GM06990 (cell line): Measurements from ENCODE around the gene RAB40B.

Experiments
- DNase-seq: peaks from one replicate; pipeline ENCODE4 v3.0.0-alpha.2; 2011; ENCODE audit not compliant: insufficient read length; ENCODE audit errors: extremely low read depth
- H3K27me3 ChIP-seq: replicated peaks from 2 replicates; pipeline ENCODE4 v1.6.0; 2011; ENCODE audit warnings: low read length; ENCODE audit not compliant: control insufficient read depth, insufficient read depth
- H3K36me3 ChIP-seq: 2 replicates; pipeline ENCODE4 v1.5.1; 2011; ENCODE audit warnings: low read length; ENCODE audit not compliant: control insufficient read depth, insufficient read depth
- H3K4me3 ChIP-seq: replicated peaks from 2 replicates; pipeline ENCODE4 v1.5.1; 2011; ENCODE audit warnings: low read depth, mild to moderate bottlenecking, control low read depth, low read length
- CTCF ChIP-seq: IDR thresholded peaks from 2 replicates; pipeline ENCODE4 v1.5.1; 2011; ENCODE audit warnings: low read length, control low read depth, mild to moderate bottlenecking, inconsistent platforms; ENCODE audit not compliant: insufficient read depth, poor library complexity, severe bottlenecking

RAB40B gene

GRCh38 chr17:82696259-82696658, 2.2 kb downstream of the RAB40B start:
- no peak for TF ChIP-seq CTCF
- H3K27me3 ChIP-seq: no peaks in the 10 kb centered on the region
- DNase-seq: no peak
- H3K36me3 ChIP-seq: no peaks in the 10 kb centered on the region
- no peak overlapping the region for H3K4me3 ChIP-seq

- no peak for TF ChIP-seq CTCF
- no peaks in the 10 kb centered on the region for H3K36me3 ChIP-seq
- no peak for DNase-seq
- H3K4me3 ChIP-seq: no peak overlapping the region
- H3K27me3 ChIP-seq: no peaks in the 10 kb centered on the region
Observed at GRCh38 chr17:82694647-82695046, 3.9 kb downstream of the RAB40B start.

GRCh38 chr17:82693168-82693867, 5.2 kb downstream of the RAB40B start:
- no peaks in the 10 kb centered on the region for H3K36me3 ChIP-seq
- H3K27me3 ChIP-seq: no peaks in the 10 kb centered on the region
- DNase-seq: no peak
- TF ChIP-seq CTCF: no peak
- H3K4me3 ChIP-seq: no peak overlapping the region

- no peak for TF ChIP-seq CTCF
- no peak overlapping the region for H3K4me3 ChIP-seq
- H3K27me3 ChIP-seq: no peaks in the 10 kb centered on the region
- DNase-seq: no peak
- no peaks in the 10 kb centered on the region for H3K36me3 ChIP-seq
Observed at GRCh38 chr17:82692268-82692667, 6.2 kb downstream of the RAB40B start.

- no peak for TF ChIP-seq CTCF
- Histone ChIP-seq H3K36me3 (no peaks in the 10 kb centered on the region), H3K27me3 (no peaks in the 10 kb centered on the region), H3K4me3 (no peak overlapping the region)
- no peak for DNase-seq
Observed at GRCh38 chr17:82691714-82692113, 6.8 kb downstream of the RAB40B start.
